Testis (tissue), 2 donors: Measurements from ENCODE around the gene C6orf89.

Experiments used
- CTCF ChIP-seq, 3 experiments: fragments of 450-650 bp in 2 of 3; fragments of 200-600 bp in 1 of 3; sonication (generic) in 1 of 3; IDR thresholded peaks; one replicate each; pipeline ENCODE4 v1.5.1; 2016 to 2019; ENCODE audit warnings: antibody characterized with exemption in 3 of 3, mild to moderate bottlenecking in 2 of 3, moderate library complexity in 1 of 3
- POLR2A ChIP-seq: fragments of 450-650 bp; IDR thresholded peaks from one replicate; pipeline ENCODE4 v1.6.1; 2017; ENCODE audit warnings: antibody characterized with exemption, mild to moderate bottlenecking, moderate library complexity

- TF ChIP-seq CTCF (IDR thresholded peaks at IDR 0.05) (no peak), POLR2A (no peak)
These were observed 43.4 kb downstream of the C6orf89 start for GRCh38 chr6:36929152-36929551.
